ENCODE measurements around the gene TIGAR. TPM values are rescaled to one million over a fixed set of nuclear protein-coding genes. Genes with fewer than 3 reads are reported as not detected.

Gene TIGAR, protein sequence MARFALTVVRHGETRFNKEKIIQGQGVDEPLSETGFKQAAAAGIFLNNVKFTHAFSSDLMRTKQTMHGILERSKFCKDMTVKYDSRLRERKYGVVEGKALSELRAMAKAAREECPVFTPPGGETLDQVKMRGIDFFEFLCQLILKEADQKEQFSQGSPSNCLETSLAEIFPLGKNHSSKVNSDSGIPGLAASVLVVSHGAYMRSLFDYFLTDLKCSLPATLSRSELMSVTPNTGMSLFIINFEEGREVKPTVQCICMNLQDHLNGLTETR
- 7.3 and 8.1 TPM in 2 replicates for total RNA-seq

DNA sequence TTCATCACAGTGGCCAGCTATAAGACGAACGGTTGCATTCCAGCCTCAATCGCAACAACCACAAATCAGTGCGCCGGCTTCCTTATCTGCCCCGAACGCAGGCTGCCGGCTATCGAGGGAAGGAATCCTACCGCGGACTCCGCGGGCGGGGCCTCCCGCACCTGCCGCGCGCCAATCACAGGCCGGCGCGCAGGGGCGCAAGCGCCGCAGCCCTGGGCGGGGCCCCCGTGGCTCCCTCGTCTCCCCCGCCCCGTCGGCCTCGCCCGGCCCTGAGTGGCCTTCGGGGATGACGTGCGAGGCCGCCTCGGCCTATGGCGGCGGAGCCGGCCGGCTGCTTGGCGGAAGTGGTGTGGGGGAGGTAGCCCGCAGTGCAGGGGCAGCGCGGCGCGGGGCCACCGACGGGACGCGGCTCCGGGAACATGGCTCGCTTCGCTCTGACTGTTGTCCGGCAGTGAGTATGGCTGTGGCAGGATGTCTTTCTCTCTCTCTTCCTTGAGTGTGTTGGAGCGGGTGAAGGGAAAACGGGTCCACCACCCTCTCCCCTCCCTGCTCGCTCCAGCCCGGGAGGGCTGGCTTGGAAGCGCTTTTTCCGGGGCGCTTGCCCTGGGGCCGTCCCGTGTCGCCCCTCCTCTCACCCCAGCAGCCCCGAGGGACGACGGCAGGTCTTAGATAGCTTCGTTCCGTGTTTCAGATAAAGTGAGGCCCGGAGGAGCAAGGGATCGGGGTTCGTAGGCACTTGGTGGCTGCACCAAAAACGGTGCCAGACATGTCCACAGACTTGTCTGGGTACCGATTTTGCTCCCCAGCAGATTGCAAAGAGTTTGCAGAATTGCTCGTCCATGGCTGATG lies at the start of gene TIGAR:
Gene TIGAR, plus strand, starts transcription at position 361 of the 849 bp plus-strand sequence. Its CDS starts 59 bp downstream, at position 420.

DNA sequence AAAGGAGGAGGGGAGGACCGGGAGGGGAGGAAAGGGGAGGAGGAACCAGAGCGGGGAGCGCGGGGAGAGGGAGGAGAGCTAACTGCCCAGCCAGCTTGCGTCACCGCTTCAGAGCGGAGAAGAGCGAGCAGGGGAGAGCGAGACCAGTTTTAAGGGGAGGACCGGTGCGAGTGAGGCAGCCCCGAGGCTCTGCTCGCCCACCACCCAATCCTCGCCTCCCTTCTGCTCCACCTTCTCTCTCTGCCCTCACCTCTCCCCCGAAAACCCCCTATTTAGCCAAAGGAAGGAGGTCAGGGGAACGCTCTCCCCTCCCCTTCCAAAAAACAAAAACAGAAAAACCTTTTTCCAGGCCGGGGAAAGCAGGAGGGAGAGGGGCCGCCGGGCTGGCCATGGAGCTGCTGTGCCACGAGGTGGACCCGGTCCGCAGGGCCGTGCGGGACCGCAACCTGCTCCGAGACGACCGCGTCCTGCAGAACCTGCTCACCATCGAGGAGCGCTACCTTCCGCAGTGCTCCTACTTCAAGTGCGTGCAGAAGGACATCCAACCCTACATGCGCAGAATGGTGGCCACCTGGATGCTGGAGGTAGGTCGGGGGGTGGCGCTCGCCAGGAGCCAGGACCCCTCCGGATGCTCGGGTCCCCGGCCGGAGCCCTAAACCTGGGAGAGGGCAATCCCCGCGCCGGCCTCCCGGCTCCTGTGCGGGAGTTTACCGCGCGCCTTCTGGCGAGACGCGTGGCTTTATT lies 47.2 kb upstream of the TIGAR start, which contains the start of gene CCND2:
Gene CCND2, plus strand, starts transcription at position 111 of the 744 bp plus-strand sequence. Its CDS starts 279 bp downstream, at position 390.

DNA sequence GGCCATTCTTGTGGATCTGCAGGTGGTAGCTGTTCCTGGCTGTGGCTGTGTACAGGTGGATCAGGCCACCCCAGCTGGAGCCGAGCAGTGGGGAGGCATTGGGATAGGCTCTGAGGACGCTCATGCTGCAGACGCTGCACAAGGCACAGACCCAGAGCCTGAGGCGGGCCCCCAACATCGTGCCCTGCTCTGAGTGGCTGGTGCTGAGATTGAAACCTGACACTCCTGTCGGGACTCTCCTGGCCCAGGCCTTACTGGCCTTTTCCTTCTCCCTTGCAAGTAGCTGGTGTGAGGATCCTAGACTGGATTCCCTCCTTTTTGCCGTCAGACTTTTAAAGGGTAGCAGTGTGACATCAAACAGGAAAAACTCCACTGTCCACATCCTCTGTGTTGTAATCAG lies 58.4 kb downstream of the TIGAR start, which contains the start of gene FGF23:
Gene FGF23, minus strand, starts transcription at position 308 of the 400 bp plus-strand sequence. Its CDS starts 130 bp downstream, at position 178.

Other genes starting within 250 kb of the TIGAR start
- gene CCND2, start 47.5 kb upstream of the TIGAR start, total RNA-seq, result 2.6 and 2.7 TPM in 2 replicates
- not detected in 2 replicates for gene FGF23, start 58.5 kb downstream of the TIGAR start, total RNA-seq
- gene FGF6, start 124.6 kb downstream of the TIGAR start, total RNA-seq, result not detected in 2 replicates
- 1.9 and 2.1 TPM in 2 replicates for gene RAD51AP1, start 217.7 kb downstream of the TIGAR start, total RNA-seq
- gene DYRK4, start 241.0 kb downstream of the TIGAR start, total RNA-seq, result 29.1 and 29.9 TPM in 2 replicates